PC-3 (cell line): ENCODE measurements around the gene OPRL1.

Experiments
- EZH2 ChIP-seq: fragments of 300-600 bp; sonication (generic); IDR thresholded peaks from one replicate; pipeline ENCODE4 v1.6.1; 2017; ENCODE audit warnings: antibody characterized with exemption, mild to moderate bottlenecking, low read length; ENCODE audit not compliant: unreplicated experiment
- EZH2phosphoT487 ChIP-seq: fragments of 300-600 bp; sonication (generic); IDR thresholded peaks from 2 replicates; pipeline ENCODE4 v1.6.1; 2018; ENCODE audit warnings: mild to moderate bottlenecking, antibody characterized with exemption, low read length, borderline replicate concordance

DNA sequence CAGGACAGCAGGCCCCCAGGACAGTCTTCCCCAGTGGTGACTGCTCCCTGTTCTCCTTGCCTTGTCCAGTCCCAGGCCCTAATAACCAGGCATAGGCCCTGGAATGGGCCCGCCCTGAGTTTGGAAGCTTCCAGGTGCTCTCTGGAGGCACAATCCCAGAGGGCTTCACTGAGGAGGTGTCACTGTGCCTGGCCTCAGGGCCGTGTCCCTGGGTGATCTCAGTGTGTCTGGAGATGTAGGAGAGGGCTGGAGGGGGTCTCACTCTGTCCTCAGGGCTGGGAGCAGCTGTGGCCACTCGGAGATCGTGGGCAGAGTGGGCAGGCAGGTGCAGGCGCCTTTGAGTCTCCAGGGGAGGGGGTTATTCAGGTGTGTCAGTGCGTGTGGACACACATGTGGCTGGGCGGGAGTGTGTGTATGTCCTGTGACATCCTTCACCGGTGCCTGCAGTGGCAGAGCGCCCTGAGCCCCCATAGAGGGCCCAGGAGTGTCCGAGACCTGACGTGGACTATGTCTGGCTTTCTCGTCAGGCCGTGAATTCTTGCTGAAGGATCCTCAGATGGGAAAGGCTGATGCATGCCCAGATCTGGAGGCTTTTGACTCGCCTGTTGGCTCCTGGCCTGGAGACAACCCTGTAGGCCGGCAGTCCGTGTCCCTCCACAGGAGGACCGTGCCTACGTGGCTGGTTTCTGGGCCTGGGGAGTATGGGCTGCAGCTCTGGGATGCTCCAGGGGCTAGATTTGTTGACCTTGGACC lies 33.0 kb downstream of the OPRL1 start:
- TF ChIP-seq EZH2, result no peak
- TF ChIP-seq EZH2phosphoT487, result no peak
